Natural killer cell treated with Interleukin-12 subunit alpha and Interleukin-12 subunit beta and Interleukin-15 and Interleukin-18, amount 100 ng/mL, for 72 hours (primary cell): Measurements from ENCODE around the gene SSR3. TPM values are rescaled to one million over a fixed set of nuclear protein-coding genes. Genes with fewer than 3 reads are reported as not detected.
"Not testable (repeated sequence)": the region's sequence is repeated elsewhere in the genome, so short reads cannot be mapped to it uniquely, and the experiment has no call there.

ENCODE experiments used
- ATAC-seq, 2 donors: fragments of 150-1000 bp; cut with Tn5 transposase in 1 of 2; sonication (Bioruptor Pico), chemical (Tn5 transposase) in 1 of 2; 2 replicates each; pipeline ENCODE4 v1.10.0; 2021
- DNase-seq: peaks from one replicate; pipeline ENCODE4 v3.0.0; 2022; ENCODE audit warnings: low spot score
- H3K27ac Mint-ChIP-seq, 2 donors: 1 replicate in 1 of 2; 2 replicates in 1 of 2; pipeline ENCODE4 v1.8.0; 2022; ENCODE audit warnings: mixed read lengths in 2 of 2, mild to moderate bottlenecking in 1 of 2, moderate library complexity in 1 of 2
- H3K27me3 Mint-ChIP-seq, 2 donors: 1 replicate in 1 of 2; 2 replicates in 1 of 2; pipeline ENCODE4 v1.8.0; 2022; ENCODE audit warnings: mixed read lengths in 2 of 2
- H3K36me3 Mint-ChIP-seq: one replicate; pipeline ENCODE4 v1.8.0; 2022; ENCODE audit warnings: mixed read lengths
- H3K4me1 Mint-ChIP-seq, 2 donors: 1 replicate in 1 of 2; 2 replicates in 1 of 2; pipeline ENCODE4 v1.8.0; 2022; ENCODE audit warnings: low read depth in 2 of 2, mixed read lengths in 2 of 2, mild to moderate bottlenecking in 1 of 2
- H3K4me3 Mint-ChIP-seq: one replicate; pipeline ENCODE4 v1.8.0; 2022; ENCODE audit warnings: mixed read lengths
- H3K9me3 Mint-ChIP-seq: 2 replicates; pipeline ENCODE4 v1.8.0; 2022; ENCODE audit warnings: mixed read lengths
- total RNA-seq, 2 donors: library from RNA; stranded (reverse); gene quantifications; one replicate each; pipeline ENCODE4 v1.2.3, GENCODE V29; 2022

SSR3 gene
- total RNA-seq, 2 donors from 2014 or later: 119 to 183 TPM

GRCh38 chr3:156583469-156583868, 28.6 kb upstream of the SSR3 start:
- no peak overlapping the region for H3K27ac Mint-ChIP-seq
- DNase-seq (no peak), ATAC-seq (no peak)
- no peaks in the 10 kb centered on the region for H3K9me3 Mint-ChIP-seq
- H3K4me1 Mint-ChIP-seq: no peaks in the 10 kb centered on the region
- H3K27me3 Mint-ChIP-seq: peaks cover 2 to 13% of the 10 kb centered on the region in 2 donors
- no peaks in the 10 kb centered on the region for H3K36me3 Mint-ChIP-seq
- H3K4me3 Mint-ChIP-seq: no peak overlapping the region

- no peaks in the 10 kb centered on the region for H3K4me1 Mint-ChIP-seq
- ATAC-seq: no peak
Measured at GRCh38 chr3:156582532-156583183, 27.7 kb upstream of the SSR3 start.

GRCh38 chr3:156581954-156582353, 27.0 kb upstream of the SSR3 start:
- no peaks in the 10 kb centered on the region for H3K36me3 Mint-ChIP-seq
- no peaks in the 10 kb centered on the region for H3K9me3 Mint-ChIP-seq
- no peak overlapping the region for H3K27ac Mint-ChIP-seq
- no peak overlapping the region for H3K4me3 Mint-ChIP-seq
- DNase-seq (no peak), ATAC-seq (no peak)
- H3K4me1 Mint-ChIP-seq: no peaks in the 10 kb centered on the region
- peaks cover 2 to 13% of the 10 kb centered on the region in 2 donors for H3K27me3 Mint-ChIP-seq

More at GRCh38 chr3:156582532-156583183, 27.7 kb upstream of the SSR3 start:
- Mint-ChIP-seq H3K36me3 (no peaks in the 10 kb centered on the region), H3K27me3 (peaks cover 2 to 13% of the 10 kb centered on the region in 2 donors), H3K4me3 (no peak overlapping the region), H3K27ac (no peak overlapping the region), H3K9me3 (no peaks in the 10 kb centered on the region)
- DNase-seq: no peak

GRCh38 chr3:156581033-156581432, 26.1 kb upstream of the SSR3 start:
- no peak for ATAC-seq
- Mint-ChIP-seq H3K9me3 (no peaks in the 10 kb centered on the region), H3K4me1 (no peaks in the 10 kb centered on the region), H3K4me3 (no peak overlapping the region), H3K27ac (no peak overlapping the region), H3K27me3 (peaks cover 6 to 22% of the 10 kb centered on the region in 2 donors), H3K36me3 (no peaks in the 10 kb centered on the region)
- no peak for DNase-seq

GRCh38 chr3:156579427-156579851, 24.5 kb upstream of the SSR3 start:
- H3K9me3 Mint-ChIP-seq: no peaks in the 10 kb centered on the region
- H3K27me3 Mint-ChIP-seq: peaks cover 14 to 33% of the 10 kb centered on the region in 2 donors
- H3K36me3 Mint-ChIP-seq: no peaks in the 10 kb centered on the region
- H3K27ac Mint-ChIP-seq: no peak overlapping the region
- ATAC-seq (no peak), DNase-seq (no peak)
- no peak overlapping the region for H3K4me3 Mint-ChIP-seq
- H3K4me1 Mint-ChIP-seq: no peaks in the 10 kb centered on the region

- H3K4me3 Mint-ChIP-seq: no peak overlapping the region
- H3K27ac Mint-ChIP-seq: no peak overlapping the region
- peaks cover 14 to 42% of the 10 kb centered on the region in 2 donors for H3K27me3 Mint-ChIP-seq
- H3K36me3 Mint-ChIP-seq: no peaks in the 10 kb centered on the region
- no peaks in the 10 kb centered on the region for H3K9me3 Mint-ChIP-seq
- no peaks in the 10 kb centered on the region for H3K4me1 Mint-ChIP-seq
- no peak for DNase-seq
- no peak for ATAC-seq
Measured at GRCh38 chr3:156577736-156578135, 22.8 kb upstream of the SSR3 start.

GRCh38 chr3:156576651-156577348, 21.9 kb upstream of the SSR3 start:
- Mint-ChIP-seq H3K36me3 (no peaks in the 10 kb centered on the region), H3K27me3 (peaks cover 17 to 42% of the 10 kb centered on the region in 2 donors), H3K4me1 (no peaks in the 10 kb centered on the region), H3K4me3 (no peak overlapping the region), H3K27ac (no peak overlapping the region), H3K9me3 (no peaks in the 10 kb centered on the region)
- DNase-seq (no peak), ATAC-seq (no peak)

- no peaks in the 10 kb centered on the region for H3K36me3 Mint-ChIP-seq
- H3K4me3 Mint-ChIP-seq: no peak overlapping the region
- H3K27me3 Mint-ChIP-seq: peaks cover 19 to 36% of the 10 kb centered on the region in 2 donors
- ATAC-seq (no peak), DNase-seq (no peak)
- no peaks in the 10 kb centered on the region for H3K4me1 Mint-ChIP-seq
- no peak overlapping the region for H3K27ac Mint-ChIP-seq
- H3K9me3 Mint-ChIP-seq: no peaks in the 10 kb centered on the region
Measured at GRCh38 chr3:156576051-156576450, 21.1 kb upstream of the SSR3 start.

GRCh38 chr3:156575641-156576040, 20.7 kb upstream of the SSR3 start:
- ATAC-seq (no peak), DNase-seq (no peak)
- Mint-ChIP-seq H3K27me3 (peaks cover 20 to 31% of the 10 kb centered on the region in 2 donors), H3K4me1 (no peaks in the 10 kb centered on the region), H3K36me3 (no peaks in the 10 kb centered on the region), H3K9me3 (no peaks in the 10 kb centered on the region), H3K4me3 (no peak overlapping the region), H3K27ac (no peak overlapping the region)

GRCh38 chr3:156569881-156570280, 15.0 kb upstream of the SSR3 start:
- not testable (repeated sequence) for H3K4me1 Mint-ChIP-seq, H3K27ac Mint-ChIP-seq, H3K4me3 Mint-ChIP-seq, ATAC-seq, H3K36me3 Mint-ChIP-seq, DNase-seq, H3K9me3 Mint-ChIP-seq
- H3K27me3 Mint-ChIP-seq: peaks cover 14 to 24% of the 10 kb centered on the region in 2 donors

GRCh38 chr3:156569016-156569415, 14.1 kb upstream of the SSR3 start:
- Mint-ChIP-seq H3K27me3 (peaks cover 5 to 18% of the 10 kb centered on the region in 2 donors), H3K27ac (peak overlapping the region in 1 of 2 donors; percentile 58)
- H3K36me3 Mint-ChIP-seq, H3K9me3 Mint-ChIP-seq, DNase-seq, H3K4me1 Mint-ChIP-seq, H3K4me3 Mint-ChIP-seq, ATAC-seq: not testable (repeated sequence)

GRCh38 chr3:156563900-156564682, 9.2 kb upstream of the SSR3 start:
- Mint-ChIP-seq H3K4me3 (no peak overlapping the region), H3K36me3 (no peaks in the 10 kb centered on the region), H3K27me3 (peaks cover 0 to 12% of the 10 kb centered on the region in 2 donors), H3K9me3 (no peaks in the 10 kb centered on the region), H3K27ac (no peak overlapping the region), H3K4me1 (peaks cover 0 to 10% of the 10 kb centered on the region in 2 donors)
- ATAC-seq (no peak), DNase-seq (no peak)

GRCh38 chr3:156562486-156562885, 7.6 kb upstream of the SSR3 start:
- H3K9me3 Mint-ChIP-seq, H3K36me3 Mint-ChIP-seq, H3K27me3 Mint-ChIP-seq, H3K4me3 Mint-ChIP-seq, H3K27ac Mint-ChIP-seq, H3K4me1 Mint-ChIP-seq, ATAC-seq, DNase-seq: not testable (repeated sequence)

GRCh38 chr3:156561533-156561932, 6.6 kb upstream of the SSR3 start:
- H3K9me3 Mint-ChIP-seq: no peaks in the 10 kb centered on the region
- H3K27me3 Mint-ChIP-seq: peaks cover 0 to 6% of the 10 kb centered on the region in 2 donors
- no peaks in the 10 kb centered on the region for H3K36me3 Mint-ChIP-seq
- H3K27ac Mint-ChIP-seq: no peak overlapping the region
- peaks cover 0 to 10% of the 10 kb centered on the region in 2 donors for H3K4me1 Mint-ChIP-seq
- DNase-seq: no peak
- no peak overlapping the region for H3K4me3 Mint-ChIP-seq
- no peak for ATAC-seq
